Measurements from ENCODE around the gene MED12L. TPM values are rescaled to one million over a fixed set of nuclear protein-coding genes. Genes with fewer than 3 reads are reported as not detected.

The MED12L gene, protein sequence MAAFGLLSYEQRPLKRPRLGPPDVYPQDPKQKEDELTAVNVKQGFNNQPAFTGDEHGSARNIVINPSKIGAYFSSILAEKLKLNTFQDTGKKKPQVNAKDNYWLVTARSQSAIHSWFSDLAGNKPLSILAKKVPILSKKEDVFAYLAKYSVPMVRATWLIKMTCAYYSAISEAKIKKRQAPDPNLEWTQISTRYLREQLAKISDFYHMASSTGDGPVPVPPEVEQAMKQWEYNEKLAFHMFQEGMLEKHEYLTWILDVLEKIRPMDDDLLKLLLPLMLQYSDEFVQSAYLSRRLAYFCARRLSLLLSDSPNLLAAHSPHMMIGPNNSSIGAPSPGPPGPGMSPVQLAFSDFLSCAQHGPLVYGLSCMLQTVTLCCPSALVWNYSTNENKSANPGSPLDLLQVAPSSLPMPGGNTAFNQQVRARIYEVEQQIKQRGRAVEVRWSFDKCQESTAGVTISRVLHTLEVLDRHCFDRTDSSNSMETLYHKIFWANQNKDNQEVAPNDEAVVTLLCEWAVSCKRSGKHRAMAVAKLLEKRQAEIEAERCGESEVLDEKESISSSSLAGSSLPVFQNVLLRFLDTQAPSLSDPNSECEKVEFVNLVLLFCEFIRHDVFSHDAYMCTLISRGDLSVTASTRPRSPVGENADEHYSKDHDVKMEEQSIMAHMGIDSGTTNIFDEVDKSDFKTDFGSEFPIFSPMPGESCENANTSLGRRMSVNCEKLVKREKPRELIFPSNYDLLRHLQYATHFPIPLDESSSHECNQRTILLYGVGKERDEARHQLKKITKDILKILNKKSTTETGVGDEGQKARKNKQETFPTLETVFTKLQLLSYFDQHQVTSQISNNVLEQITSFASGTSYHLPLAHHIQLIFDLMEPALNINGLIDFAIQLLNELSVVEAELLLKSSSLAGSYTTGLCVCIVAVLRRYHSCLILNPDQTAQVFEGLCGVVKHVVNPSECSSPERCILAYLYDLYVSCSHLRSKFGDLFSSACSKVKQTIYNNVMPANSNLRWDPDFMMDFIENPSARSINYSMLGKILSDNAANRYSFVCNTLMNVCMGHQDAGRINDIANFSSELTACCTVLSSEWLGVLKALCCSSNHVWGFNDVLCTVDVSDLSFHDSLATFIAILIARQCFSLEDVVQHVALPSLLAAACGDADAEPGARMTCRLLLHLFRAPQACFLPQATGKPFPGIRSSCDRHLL (N-terminal part only)
- total RNA-seq = under 0.01 and 0.43 TPM in 2 replicates

DNA sequence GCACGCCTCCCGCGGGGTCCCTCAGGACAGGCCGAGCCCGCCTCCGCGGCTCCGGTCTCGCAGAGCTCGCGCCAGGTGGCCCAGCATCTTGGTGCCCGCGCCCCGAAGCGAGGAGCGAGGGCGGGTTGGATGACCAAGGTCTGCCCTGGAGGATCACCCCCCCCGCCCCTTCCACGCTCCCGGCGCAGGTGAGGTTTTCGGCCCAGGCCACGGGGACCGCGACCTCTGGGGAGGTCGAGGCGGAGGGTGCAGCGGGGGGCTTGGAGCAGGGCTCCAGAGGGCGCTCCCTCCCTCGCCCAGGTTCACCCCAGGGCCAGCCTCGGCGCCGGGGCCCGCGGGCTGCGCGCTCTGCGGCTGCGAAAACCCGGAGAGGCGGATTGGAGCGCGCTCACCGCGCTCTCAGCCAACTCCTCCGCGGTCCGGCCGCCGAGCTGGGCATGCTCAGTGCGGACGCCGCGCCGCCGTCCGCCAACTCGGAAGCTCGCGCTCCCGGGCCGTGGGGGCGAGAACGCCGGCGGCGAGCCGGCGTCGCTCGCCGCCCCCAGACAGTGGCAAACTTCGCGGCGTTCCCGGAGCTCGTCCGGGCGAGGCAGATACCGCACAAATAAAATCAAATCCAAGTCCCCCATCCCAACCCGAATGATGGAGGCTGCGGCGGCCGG, at the start of gene MED12L:
Gene MED12L, plus strand, starts transcription at position 438 of the 662 bp plus-strand sequence. CDS start 1,263 bp downstream, outside the sequence.

DNA sequence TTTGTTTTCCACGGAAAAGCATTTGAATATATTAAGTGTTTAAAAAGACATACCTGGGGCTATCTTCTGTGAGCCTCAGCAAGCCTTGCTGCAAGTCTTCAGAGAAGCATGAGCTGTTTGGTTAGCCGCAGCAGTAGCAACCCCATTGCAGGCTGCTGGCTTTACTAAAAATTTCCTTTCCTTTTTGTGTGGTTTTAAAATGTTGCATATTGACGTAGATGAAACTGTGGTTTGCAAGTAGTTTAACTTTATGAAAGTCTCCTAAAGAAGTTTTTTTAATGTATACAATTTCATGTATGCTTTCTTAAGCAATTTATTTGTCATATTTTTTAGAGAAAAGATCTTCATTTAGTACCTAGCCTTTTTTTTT, 117.6 kb downstream of the MED12L start, which contains the start of gene GPR171:
Gene GPR171, minus strand, starts transcription at position 166 of the 370 bp plus-strand sequence. CDS start 3,830 bp downstream, outside the sequence.

DNA sequence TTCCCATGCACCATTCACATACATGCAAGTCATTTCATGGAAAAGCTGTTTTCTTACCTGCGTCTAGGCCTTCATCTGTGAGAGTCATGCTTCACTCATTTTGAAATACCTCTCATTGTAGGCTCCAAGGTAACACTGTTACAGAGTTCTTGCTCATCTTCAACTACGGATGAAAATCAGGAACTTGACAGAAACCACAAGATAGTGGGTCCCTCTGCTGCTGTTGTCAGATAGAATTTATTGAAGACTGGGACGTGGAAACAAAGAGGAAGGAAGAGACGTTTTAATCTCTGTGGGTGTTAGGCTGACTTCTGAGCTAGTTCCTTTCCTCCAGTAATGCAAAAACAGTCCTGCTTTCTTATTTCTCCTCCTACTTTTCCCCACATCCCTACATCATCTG, 192.8 kb downstream of the MED12L start, which contains the start of gene P2RY14:
Gene P2RY14, minus strand, starts transcription at position 313 of the 400 bp plus-strand sequence. CDS start 64,226 bp downstream, outside the sequence.

DNA sequence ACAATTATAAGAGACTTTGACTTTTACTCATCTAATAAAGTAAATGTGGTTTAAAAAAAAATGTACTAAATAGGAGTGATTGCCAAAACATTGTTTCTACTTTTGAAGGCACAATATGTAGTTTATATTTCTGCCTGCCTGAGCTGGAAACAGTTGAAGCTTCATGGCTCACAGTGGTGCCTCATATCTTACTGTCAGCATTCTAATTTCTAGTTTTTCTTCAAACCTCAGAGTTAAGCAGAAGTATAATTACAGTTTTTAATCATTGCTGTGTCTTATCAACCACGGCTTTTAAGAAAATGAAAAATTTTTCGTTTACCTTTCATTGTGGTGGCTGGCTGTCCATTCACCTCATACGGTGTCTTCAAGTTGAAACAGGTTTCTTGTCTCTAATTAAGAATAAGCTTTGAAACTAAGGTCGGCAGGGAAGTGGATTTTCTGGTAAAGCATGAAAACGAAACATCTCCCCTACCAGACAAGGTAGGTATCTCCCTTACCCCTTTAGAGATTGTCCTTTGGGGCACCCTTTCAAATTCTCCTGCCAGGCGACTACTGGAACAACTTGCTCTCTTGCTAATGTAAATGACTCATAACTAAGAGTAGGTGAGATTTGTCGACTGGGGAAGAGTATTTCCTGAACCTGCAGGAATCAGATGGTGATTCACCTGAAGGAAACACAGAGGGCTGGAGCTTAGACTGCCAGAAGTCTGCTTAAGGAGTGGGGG, 231.0 kb downstream of the MED12L start, which contains the start of gene GPR87:
Gene GPR87, minus strand, starts transcription at position 554 of the 725 bp plus-strand sequence. CDS start 16,720 bp downstream, outside the sequence.

DNA sequence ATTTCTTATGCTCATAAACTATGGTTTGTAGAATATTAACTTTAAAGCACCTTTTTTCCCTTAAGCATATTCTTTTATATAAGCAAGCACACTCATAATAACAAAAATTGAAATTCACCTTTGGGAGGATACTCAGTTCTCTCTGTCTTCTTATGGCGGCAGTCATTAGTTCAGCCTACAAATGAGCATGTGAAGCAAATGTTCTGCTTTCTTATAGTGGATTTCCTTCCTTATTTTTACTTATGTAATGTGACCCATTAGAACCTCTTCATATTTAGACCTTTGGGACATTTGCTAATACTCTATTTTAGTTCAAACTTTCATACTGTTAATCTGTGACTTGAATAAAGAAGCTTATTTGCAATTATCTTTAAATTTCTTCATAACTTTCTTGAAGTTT, 243.9 kb downstream of the MED12L start, which contains the start of gene P2RY13:
Gene P2RY13, minus strand, starts transcription at position 187 of the 400 bp plus-strand sequence. Its CDS starts 21 bp downstream, at position 166.

DNA sequence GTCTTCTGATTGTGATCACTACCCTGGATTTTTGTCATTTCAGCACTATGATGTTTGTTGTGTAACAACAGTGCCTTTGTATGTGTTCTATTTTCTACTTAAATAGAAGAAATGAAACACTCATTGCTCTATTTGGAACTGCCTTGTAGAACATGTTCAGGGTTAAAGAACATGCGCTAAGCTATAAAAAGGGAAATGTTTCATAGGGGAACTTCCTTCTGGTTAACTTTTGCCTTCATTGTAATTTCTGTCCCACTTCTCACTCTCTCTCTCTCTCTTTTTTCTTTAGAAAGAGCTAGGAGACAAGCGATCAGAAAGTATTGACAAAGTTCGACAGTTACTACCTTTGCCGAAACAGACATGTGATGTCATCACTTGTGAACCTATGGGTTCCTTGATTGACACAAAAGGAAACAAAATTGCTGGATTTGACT, 299.3 kb downstream of the MED12L start, which contains the start of gene P2RY12:
Gene P2RY12, minus strand, starts transcription at position 13 of the 434 bp plus-strand sequence. CDS start 45,908 bp downstream, outside the sequence.

DNA sequence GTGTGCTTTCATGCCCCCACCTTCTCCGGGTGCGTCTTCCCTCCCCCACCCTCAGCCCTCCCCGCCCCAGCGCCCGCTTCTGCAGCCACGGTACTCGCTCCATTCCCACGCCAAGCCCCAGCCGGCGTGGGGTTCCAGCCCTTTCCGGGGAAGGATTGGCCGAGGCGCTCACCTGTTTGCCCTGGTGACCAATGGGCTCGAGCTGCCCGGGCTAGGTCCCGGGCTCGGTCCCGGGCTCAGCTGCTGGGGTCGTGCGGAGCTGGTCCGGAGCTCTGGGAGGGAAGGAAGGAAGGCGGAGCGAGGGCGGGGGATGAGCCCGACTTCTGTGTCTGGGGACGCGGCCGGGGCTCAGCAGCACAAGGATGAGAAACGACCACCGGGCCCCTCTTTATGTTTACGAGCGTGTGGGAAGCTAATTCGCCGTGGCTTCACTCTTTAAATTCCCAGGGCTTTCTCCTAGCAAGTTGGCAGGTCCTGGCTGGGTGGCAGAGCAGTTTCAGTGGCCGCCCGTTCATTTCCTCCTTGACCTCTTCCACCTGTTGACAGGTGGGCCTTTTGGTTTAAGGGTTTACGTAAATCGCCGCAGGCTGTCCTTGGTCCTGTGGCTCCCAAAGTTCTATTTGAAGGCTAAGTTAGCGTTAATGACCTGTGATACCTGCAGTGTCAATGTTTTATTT, 375.4 kb downstream of the MED12L start, which contains the start of gene IGSF10:
Gene IGSF10, minus strand, starts transcription at position 288 of the 677 bp plus-strand sequence. CDS start 2,352 bp downstream, outside the sequence.

Small RNA genes within 50 kb of the gene (small RNA-seq; reads per million reads assigned to genes)
- gene RNA5SP145 (ENCODE audit: low replicate concordance) = not detected

Other genes starting within 250 kb of the MED12L start
- gene MINDY4B, start 180.2 kb upstream of the MED12L start, total RNA-seq = not detected in 2 replicates
- not detected in 2 replicates for gene CLRN1, start 112.9 kb upstream of the MED12L start, total RNA-seq
- gene GPR171, start 117.6 kb downstream of the MED12L start, total RNA-seq = not detected in 2 replicates
- gene P2RY14, start 192.9 kb downstream of the MED12L start, total RNA-seq = 0.14 TPM in 1 of 2 replicates, not detected in the other
- 0.14 TPM in 1 of 2 replicates, not detected in the other for gene GPR87, start 231.2 kb downstream of the MED12L start, total RNA-seq
- not detected in 2 replicates for gene P2RY13, start 243.9 kb downstream of the MED12L start, total RNA-seq

Data from placental pericyte (primary cell).